ENCODE measurements around the gene SORD.
"Not testable (repeated sequence)": the region's sequence is repeated elsewhere in the genome, so short reads cannot be mapped to it uniquely, and the experiment has no call there.

The SORD gene

DNA sequence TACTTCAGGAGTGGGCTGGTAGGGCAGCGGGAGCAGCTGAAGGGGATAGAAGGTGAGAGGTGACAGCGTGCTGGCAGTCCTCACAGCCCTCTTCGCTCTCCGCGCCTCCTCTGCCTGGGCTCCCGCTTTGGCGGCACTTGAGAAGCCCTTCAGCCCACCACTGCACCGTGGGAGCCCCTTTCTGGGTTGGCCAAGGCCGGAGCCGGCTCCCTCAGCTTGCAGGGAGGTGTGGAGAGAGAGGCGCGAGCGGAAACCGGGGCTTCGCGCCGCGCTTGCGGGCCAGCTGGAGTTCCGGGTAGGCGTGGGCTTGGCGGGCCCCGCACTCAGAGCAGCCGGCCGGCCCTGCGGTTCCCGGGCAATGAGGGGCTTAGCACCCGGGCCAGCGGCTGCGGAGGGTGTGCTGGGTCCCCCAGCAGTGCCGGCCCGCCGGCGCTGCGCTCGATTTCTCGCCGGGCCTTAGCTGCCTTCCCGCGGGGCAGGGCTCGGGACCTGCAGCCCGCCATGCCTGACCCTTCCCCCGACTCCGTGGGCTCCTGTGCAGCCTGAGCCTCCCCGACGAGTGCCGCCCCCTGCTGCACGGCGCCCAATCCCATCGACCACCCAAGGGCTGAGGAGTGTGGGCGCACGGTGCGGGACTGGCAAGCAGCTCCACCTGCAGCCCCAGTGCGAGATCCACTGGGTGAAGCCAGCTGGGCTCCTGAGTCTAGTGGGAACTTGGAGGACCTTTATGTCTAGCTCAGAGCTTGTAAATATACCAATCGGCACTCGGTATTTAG lies 11.8 kb downstream of the SORD start:
- H3K27me3 ChIP-seq (ENCODE audit: control insufficient read depth in 1 of 2, insufficient read depth in 1 of 2, low read length in 2 of 2); H2BK15ac ChIP-seq (ENCODE audit: low read depth, poor library complexity, severe bottlenecking); H3K18ac ChIP-seq (ENCODE audit: low read depth in 1 of 2, low read length in 2 of 2); H2BK12ac ChIP-seq (ENCODE audit: low read length in 2 of 2); H3K9me3 ChIP-seq (ENCODE audit: control insufficient read depth, low read length); H3K4ac ChIP-seq (ENCODE audit: low read depth in 1 of 2, low read length in 2 of 2); H2BK5ac ChIP-seq (ENCODE audit: low read depth, low read length, poor library complexity, severe bottlenecking); H3K23ac ChIP-seq (ENCODE audit: low read length in 2 of 2); H2AK5ac ChIP-seq (ENCODE audit: low read length, severe bottlenecking); H3K9ac ChIP-seq (ENCODE audit: low read length); H3K4me2 ChIP-seq (ENCODE audit: low read length, poor library complexity, severe bottlenecking); H2AFZ ChIP-seq (ENCODE audit: low read depth, low read length); H4K8ac ChIP-seq (ENCODE audit: low read length); H3K4me3 ChIP-seq (ENCODE audit: insufficient read depth in 1 of 2, low read depth in 1 of 2, low read length in 2 of 2); H2BK120ac ChIP-seq (ENCODE audit: low read depth, low read length); H3K4me1 ChIP-seq (ENCODE audit: control insufficient read depth, insufficient read depth, low read depth, low read length); H4K91ac ChIP-seq (ENCODE audit: low read length); H3K14ac ChIP-seq (ENCODE audit: low read length in 2 of 2); H3K36me3 ChIP-seq (ENCODE audit: control insufficient read depth in 1 of 2, insufficient read depth in 2 of 2, low read depth in 1 of 2, low read length in 2 of 2); DNase-seq; H3K79me1 ChIP-seq (replicated peaks; ENCODE audit: low read length, poor library complexity, severe bottlenecking); H3K27ac ChIP-seq (ENCODE audit: low read length, poor library complexity, severe bottlenecking): not testable (repeated sequence)
- WGBS = 98% methylated on average over 49 of the region's 56 CpGs

GRCh38 chr15:45036812-45037781 lies 14.1 kb downstream of the SORD start:
- H3K4me2 ChIP-seq (ENCODE audit: low read length, poor library complexity, severe bottlenecking); H3K79me1 ChIP-seq (replicated peaks; ENCODE audit: low read length, poor library complexity, severe bottlenecking); H2BK5ac ChIP-seq (ENCODE audit: low read depth, low read length, poor library complexity, severe bottlenecking); H2BK15ac ChIP-seq (ENCODE audit: low read depth, poor library complexity, severe bottlenecking); H3K36me3 ChIP-seq (ENCODE audit: control insufficient read depth in 1 of 2, insufficient read depth in 2 of 2, low read depth in 1 of 2, low read length in 2 of 2); H3K4me1 ChIP-seq (ENCODE audit: control insufficient read depth, insufficient read depth, low read depth, low read length); H3K4ac ChIP-seq (ENCODE audit: low read depth in 1 of 2, low read length in 2 of 2); H2BK120ac ChIP-seq (ENCODE audit: low read depth, low read length); H4K8ac ChIP-seq (ENCODE audit: low read length); H3K4me3 ChIP-seq (ENCODE audit: insufficient read depth in 1 of 2, low read depth in 1 of 2, low read length in 2 of 2); H4K91ac ChIP-seq (ENCODE audit: low read length); H2AK5ac ChIP-seq (ENCODE audit: low read length, severe bottlenecking); H3K27me3 ChIP-seq (ENCODE audit: control insufficient read depth in 1 of 2, insufficient read depth in 1 of 2, low read length in 2 of 2); H2BK12ac ChIP-seq (ENCODE audit: low read length in 2 of 2); H3K14ac ChIP-seq (ENCODE audit: low read length in 2 of 2); H2AFZ ChIP-seq (ENCODE audit: low read depth, low read length); H3K23ac ChIP-seq (ENCODE audit: low read length in 2 of 2); H3K18ac ChIP-seq (ENCODE audit: low read depth in 1 of 2, low read length in 2 of 2); H3K9me3 ChIP-seq (ENCODE audit: control insufficient read depth, low read length); H3K27ac ChIP-seq (ENCODE audit: low read length, poor library complexity, severe bottlenecking): not testable (repeated sequence)
- 27% methylated on average over 4 of the region's 6 CpGs for WGBS
- peak; percentile 83 for DNase-seq
- peak overlapping the region; percentile 13 for H3K9ac ChIP-seq (ENCODE audit: low read length)

DNA sequence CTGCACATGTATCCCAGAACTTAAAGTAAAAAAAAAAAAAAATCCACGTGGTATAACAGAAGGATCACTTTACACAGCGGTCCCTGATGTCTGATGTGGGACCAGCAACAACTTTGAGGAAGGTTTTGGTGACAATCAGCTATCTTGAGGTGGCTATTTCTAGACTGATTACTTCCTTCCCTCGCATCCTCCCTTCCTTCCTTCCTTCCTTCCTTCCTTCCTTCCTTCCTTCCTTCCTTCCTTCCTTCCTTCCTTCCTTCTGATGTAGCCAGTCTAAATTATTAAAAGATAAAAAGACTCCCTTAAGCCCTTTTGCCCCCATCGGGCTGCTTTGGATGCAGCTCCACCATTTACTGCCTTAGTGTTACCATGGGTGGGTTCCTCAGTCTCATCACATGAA lies 14.9 kb downstream of the SORD start:
- H2BK5ac ChIP-seq (ENCODE audit: low read depth, low read length, poor library complexity, severe bottlenecking) = no peak overlapping the region
- no peak overlapping the region for H4K8ac ChIP-seq (ENCODE audit: low read length)
- no peak overlapping the region for H3K18ac ChIP-seq (ENCODE audit: low read depth in 1 of 2, low read length in 2 of 2)
- H3K9ac ChIP-seq (ENCODE audit: low read length) = no peak overlapping the region
- no peak overlapping the region for H2BK12ac ChIP-seq (ENCODE audit: low read length in 2 of 2)
- H4K91ac ChIP-seq (ENCODE audit: low read length) = no peak overlapping the region
- H3K27me3 ChIP-seq (ENCODE audit: control insufficient read depth in 1 of 2, insufficient read depth in 1 of 2, low read length in 2 of 2) = no peaks in the 10 kb centered on the region
- no peaks in the 10 kb centered on the region for H3K9me3 ChIP-seq (ENCODE audit: control insufficient read depth, low read length)
- H3K4me2 ChIP-seq (ENCODE audit: low read length, poor library complexity, severe bottlenecking) = no peak overlapping the region
- H3K36me3 ChIP-seq (ENCODE audit: control insufficient read depth in 1 of 2, insufficient read depth in 2 of 2, low read depth in 1 of 2, low read length in 2 of 2) = no peaks in the 10 kb centered on the region
- DNase-seq = no peak
- no peak overlapping the region for H2BK15ac ChIP-seq (ENCODE audit: low read depth, poor library complexity, severe bottlenecking)
- no peak overlapping the region for H3K23ac ChIP-seq (ENCODE audit: low read length in 2 of 2)
- H3K79me1 ChIP-seq (replicated peaks; ENCODE audit: low read length, poor library complexity, severe bottlenecking) = peaks cover 2% of the 10 kb centered on the region
- no peak overlapping the region for H3K27ac ChIP-seq (ENCODE audit: low read length, poor library complexity, severe bottlenecking)
- H2BK120ac ChIP-seq (ENCODE audit: low read depth, low read length) = no peak overlapping the region
- peaks cover 3% of the 10 kb centered on the region for H3K4me1 ChIP-seq (ENCODE audit: control insufficient read depth, insufficient read depth, low read depth, low read length)
- 100% methylated on average over 3 of the region's 4 CpGs for WGBS
- H3K14ac ChIP-seq (ENCODE audit: low read length in 2 of 2) = no peak overlapping the region
- H2AFZ ChIP-seq (ENCODE audit: low read depth, low read length) = no peak overlapping the region
- H3K4ac ChIP-seq (ENCODE audit: low read depth in 1 of 2, low read length in 2 of 2) = no peak overlapping the region
- H2AK5ac ChIP-seq (ENCODE audit: low read length, severe bottlenecking) = no peak overlapping the region
- H3K4me3 ChIP-seq (ENCODE audit: insufficient read depth in 1 of 2, low read depth in 1 of 2, low read length in 2 of 2) = no peak overlapping the region

- H3K18ac ChIP-seq (ENCODE audit: low read depth in 1 of 2, low read length in 2 of 2); H2BK12ac ChIP-seq (ENCODE audit: low read length in 2 of 2); DNase-seq; H2BK15ac ChIP-seq (ENCODE audit: low read depth, poor library complexity, severe bottlenecking); H3K27me3 ChIP-seq (ENCODE audit: control insufficient read depth in 1 of 2, insufficient read depth in 1 of 2, low read length in 2 of 2); H3K36me3 ChIP-seq (ENCODE audit: control insufficient read depth in 1 of 2, insufficient read depth in 2 of 2, low read depth in 1 of 2, low read length in 2 of 2); H3K4me3 ChIP-seq (ENCODE audit: insufficient read depth in 1 of 2, low read depth in 1 of 2, low read length in 2 of 2); H4K8ac ChIP-seq (ENCODE audit: low read length); H3K9me3 ChIP-seq (ENCODE audit: control insufficient read depth, low read length); H2AK5ac ChIP-seq (ENCODE audit: low read length, severe bottlenecking); H3K27ac ChIP-seq (ENCODE audit: low read length, poor library complexity, severe bottlenecking); H4K91ac ChIP-seq (ENCODE audit: low read length); H3K23ac ChIP-seq (ENCODE audit: low read length in 2 of 2); H3K4me2 ChIP-seq (ENCODE audit: low read length, poor library complexity, severe bottlenecking); H3K9ac ChIP-seq (ENCODE audit: low read length); H3K14ac ChIP-seq (ENCODE audit: low read length in 2 of 2); H3K4ac ChIP-seq (ENCODE audit: low read depth in 1 of 2, low read length in 2 of 2); H2AFZ ChIP-seq (ENCODE audit: low read depth, low read length); H2BK120ac ChIP-seq (ENCODE audit: low read depth, low read length); H3K79me1 ChIP-seq (replicated peaks; ENCODE audit: low read length, poor library complexity, severe bottlenecking); H3K4me1 ChIP-seq (ENCODE audit: control insufficient read depth, insufficient read depth, low read depth, low read length); H2BK5ac ChIP-seq (ENCODE audit: low read depth, low read length, poor library complexity, severe bottlenecking): not testable (repeated sequence)
- WGBS = no CpG with 5 or more reads among the region's 1 CpG
Observed at GRCh38 chr15:45040396-45040795, 17.4 kb downstream of the SORD start.
